HG03521 (cell line): Measurements from ENCODE around the gene EIF4E.
"Not testable (repeated sequence)": the region's sequence is repeated elsewhere in the genome, so short reads cannot be mapped to it uniquely, and the experiment has no call there.

ENCODE experiments used
- ATAC-seq: cut with Tn5 transposase; IDR thresholded peaks from one replicate; pipeline ENCODE4 v1.9.1; 2021; ENCODE audit warnings: mild to moderate bottlenecking, moderate library complexity; ENCODE audit not compliant: unreplicated experiment

The EIF4E gene

GRCh38 chr4:98934851-98935250 is 5.9 kb upstream of the EIF4E start:
- not testable (repeated sequence) for ATAC-seq

DNA sequence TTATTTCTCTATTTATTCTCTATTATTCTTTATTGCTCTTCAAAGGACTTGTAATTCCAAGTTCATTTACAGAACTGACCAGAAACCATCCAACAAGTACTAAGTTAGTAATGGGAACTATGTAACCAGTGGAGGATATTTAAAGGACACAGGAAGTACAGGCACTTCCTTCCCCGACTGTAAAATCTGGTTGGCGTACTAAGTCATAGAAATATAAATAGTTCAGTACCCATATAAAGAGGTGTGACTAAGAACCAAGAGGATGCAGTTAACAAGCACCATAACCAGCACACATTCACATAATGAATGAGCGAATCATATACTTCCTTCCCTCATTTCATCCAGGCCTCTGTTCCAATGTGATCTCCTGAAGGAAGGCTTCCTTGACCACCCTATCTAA is 3.6 kb upstream of the EIF4E start:
- ATAC-seq, result no peak

- no peak for ATAC-seq
Measured at GRCh38 chr4:98930311-98930865, 1.5 kb upstream of the EIF4E start.

GRCh38 chr4:98929341-98930267 is 671 bp upstream of the EIF4E start:
- ATAC-seq, result peak; percentile 39

GRCh38 chr4:98928131-98928504 is 815 bp downstream of the EIF4E start:
- ATAC-seq, result peak; percentile 33

- ATAC-seq, result not testable (repeated sequence)
Measured at GRCh38 chr4:98926257-98926656, 2.7 kb downstream of the EIF4E start.

- ATAC-seq, result no peak
Measured at GRCh38 chr4:98921292-98921691, 7.6 kb downstream of the EIF4E start.

GRCh38 chr4:98919996-98920395 is 8.9 kb downstream of the EIF4E start:
- ATAC-seq, result no peak

DNA sequence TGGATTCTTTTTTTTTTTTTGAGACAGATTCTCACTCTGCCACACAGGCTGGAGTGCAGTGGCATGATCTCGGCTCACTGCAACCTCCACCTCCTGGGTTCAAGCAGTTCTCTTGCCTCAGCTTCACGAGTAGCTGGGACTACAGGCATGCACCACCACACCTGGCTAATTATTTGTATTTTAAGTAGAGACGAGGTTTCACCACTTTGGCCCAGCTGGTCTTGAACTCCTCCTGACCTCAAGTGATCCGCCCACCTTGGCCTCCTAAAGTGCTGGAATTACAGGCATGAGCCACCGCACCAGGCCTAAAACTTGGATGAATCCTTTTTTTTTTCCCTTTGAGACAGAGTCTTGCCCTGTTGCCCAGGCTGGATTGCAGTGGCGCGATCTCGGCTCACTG is 18.2 kb downstream of the EIF4E start:
- not testable (repeated sequence) for ATAC-seq

GRCh38 chr4:98909646-98910401 is 19.1 kb downstream of the EIF4E start:
- ATAC-seq, result no peak

DNA sequence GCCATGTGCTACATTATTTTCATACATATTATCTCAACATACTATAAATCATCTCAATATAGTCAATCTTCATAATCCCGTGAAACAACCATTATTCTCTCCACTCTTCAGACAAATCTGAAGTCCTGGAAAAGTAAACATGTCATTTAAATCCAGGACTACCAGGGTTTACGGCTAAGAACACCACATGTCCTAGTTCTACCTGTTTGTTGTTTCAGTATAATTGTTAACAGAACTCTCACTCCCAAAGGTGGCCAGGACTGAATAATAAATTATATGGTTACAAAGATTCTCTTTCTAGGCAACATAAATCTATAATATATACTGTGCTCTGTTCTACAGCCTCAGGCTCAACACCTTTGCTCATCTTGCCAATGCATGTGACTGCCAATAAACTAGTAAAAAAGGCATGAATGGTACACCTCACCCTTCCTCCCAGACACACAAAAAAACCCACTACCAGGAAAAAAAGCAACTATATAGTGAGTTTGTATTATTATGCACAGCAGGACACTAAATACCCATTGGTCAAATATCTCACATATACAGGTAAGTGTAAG is 20.1 kb downstream of the EIF4E start:
- no peak for ATAC-seq

- no peak for ATAC-seq
Measured at GRCh38 chr4:98908182-98908581, 20.8 kb downstream of the EIF4E start.

DNA sequence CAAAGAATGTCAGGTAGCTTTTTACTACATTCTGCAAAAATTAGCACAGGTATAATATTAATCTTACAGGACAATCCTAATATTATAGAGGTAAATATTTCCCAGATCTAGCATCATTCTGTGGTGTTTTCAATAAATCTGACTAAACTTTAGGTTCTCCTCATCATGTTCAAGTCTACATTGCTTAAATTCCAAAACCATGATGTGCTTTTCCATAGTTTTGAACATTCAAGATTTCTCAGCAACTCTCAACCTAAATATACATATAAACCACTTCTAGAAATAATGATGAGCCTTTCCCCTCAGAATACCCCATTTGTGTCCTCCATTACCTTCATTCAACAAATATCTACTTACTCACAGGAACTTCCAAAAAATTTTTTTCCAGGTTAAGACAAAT is 23.1 kb downstream of the EIF4E start:
- no peak for ATAC-seq

- no peak for ATAC-seq
Measured at GRCh38 chr4:98905297-98905696, 23.6 kb downstream of the EIF4E start.

GRCh38 chr4:98903963-98904362 is 25.0 kb downstream of the EIF4E start:
- ATAC-seq, result no peak

DNA sequence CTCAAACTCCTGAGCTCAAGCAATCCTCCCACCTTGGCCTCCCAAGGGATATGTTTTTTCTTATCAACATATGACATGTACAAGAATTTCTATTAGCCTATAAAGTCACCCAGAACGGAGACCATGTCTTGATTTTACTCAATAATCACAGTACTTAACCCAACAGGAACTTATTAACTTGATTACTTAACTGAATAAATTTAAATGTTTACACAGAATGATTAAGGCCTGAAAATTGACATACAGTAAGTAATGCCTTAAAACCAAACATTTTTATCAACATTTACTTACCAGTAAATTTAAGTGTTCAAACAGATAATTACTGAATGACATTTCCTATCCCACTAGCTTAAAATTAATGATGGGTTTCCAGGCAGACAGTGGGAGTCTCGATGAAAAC is 25.4 kb downstream of the EIF4E start:
- no peak for ATAC-seq

GRCh38 chr4:98899277-98899676 is 29.7 kb downstream of the EIF4E start:
- no peak for ATAC-seq

- ATAC-seq, result no peak
Measured at GRCh38 chr4:98891478-98892337, 37.2 kb downstream of the EIF4E start.

GRCh38 chr4:98890702-98891455 is 38.1 kb downstream of the EIF4E start:
- no peak for ATAC-seq

DNA sequence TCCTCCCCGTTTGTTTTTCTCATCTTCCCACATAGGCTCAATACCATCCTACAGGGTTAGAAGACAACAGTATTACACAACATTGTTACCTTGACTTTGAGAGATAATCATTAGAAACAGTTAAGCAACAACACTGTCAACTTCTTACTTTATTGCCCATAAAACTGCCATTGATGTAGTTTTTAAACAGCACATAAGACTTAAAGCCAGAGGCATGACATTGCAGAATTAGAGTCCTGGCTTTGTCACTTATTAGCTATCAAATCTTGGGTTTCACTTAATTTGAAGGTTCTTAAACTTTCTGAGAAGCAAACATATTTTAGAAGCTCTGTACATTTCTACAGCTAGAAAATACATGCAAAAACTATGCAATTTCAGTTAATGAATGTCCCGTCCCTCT is 41.8 kb downstream of the EIF4E start:
- ATAC-seq, result no peak
